Activated T-helper 17 cell treated with anti-CD3 and anti-CD28 coated beads, Interleukin-2, amount 50 U/mL, for 72 hours (primary cell): Measurements from ENCODE around the gene FLVCR2. TPM values are rescaled to one million over a fixed set of nuclear protein-coding genes. Genes with fewer than 3 reads are reported as not detected.

Experiments
- ATAC-seq: fragments of 150-1000 bp; cut with Tn5 transposase; replicated peaks from 2 replicates; pipeline ENCODE4 v1.10.0; 2021; ENCODE audit warnings: mild to moderate bottlenecking, moderate library complexity
- H3K27ac Mint-ChIP-seq: one replicate; pipeline ENCODE4 v1.8.0; 2022; ENCODE audit warnings: mixed read lengths
- H3K27me3 Mint-ChIP-seq: one replicate; pipeline ENCODE4 v1.8.0; 2022; ENCODE audit warnings: mixed read lengths
- H3K36me3 Mint-ChIP-seq: one replicate; pipeline ENCODE4 v1.8.0; 2022; ENCODE audit warnings: low read depth, mild to moderate bottlenecking, mixed read lengths
- H3K4me1 Mint-ChIP-seq: one replicate; pipeline ENCODE4 v1.8.0; 2022; ENCODE audit warnings: mixed read lengths
- H3K4me3 Mint-ChIP-seq: one replicate; pipeline ENCODE4 v1.8.0; 2022; ENCODE audit warnings: mild to moderate bottlenecking, mixed read lengths
- H3K9me3 Mint-ChIP-seq: one replicate; pipeline ENCODE4 v1.8.0; 2022; ENCODE audit warnings: mixed read lengths
- total RNA-seq, 2 donors: library from RNA; stranded (reverse); gene quantifications; one replicate each; pipeline ENCODE4 v1.2.3, GENCODE V29; 2022

FLVCR2 gene
- total RNA-seq, 2 donors from 2014 or later, result 8.5 to 18.5 TPM

- Mint-ChIP-seq H3K36me3 (peaks cover 38% of the 10 kb centered on the region), H3K27me3 (no peaks in the 10 kb centered on the region), H3K4me3 (peak overlapping the region; percentile 80), H3K4me1 (peaks cover 69% of the 10 kb centered on the region), H3K27ac (peak overlapping the region; percentile 98), H3K9me3 (no peaks in the 10 kb centered on the region)
- ATAC-seq, result no peak
Observed at GRCh38 chr14:75565056-75565455, 13.4 kb upstream of the FLVCR2 start.

- Mint-ChIP-seq H3K4me3 (peak overlapping the region; percentile 80), H3K4me1 (peaks cover 62% of the 10 kb centered on the region), H3K9me3 (no peaks in the 10 kb centered on the region), H3K27me3 (no peaks in the 10 kb centered on the region), H3K27ac (peak overlapping the region; percentile 98), H3K36me3 (peaks cover 49% of the 10 kb centered on the region)
- ATAC-seq, result peak; percentile 75
Observed at GRCh38 chr14:75566321-75566720, 12.1 kb upstream of the FLVCR2 start.

GRCh38 chr14:75566752-75567151 is 11.7 kb upstream of the FLVCR2 start:
- no peak for ATAC-seq
- Mint-ChIP-seq H3K27ac (peak overlapping the region; percentile 98), H3K4me3 (peak overlapping the region; percentile 80), H3K4me1 (peaks cover 61% of the 10 kb centered on the region), H3K27me3 (no peaks in the 10 kb centered on the region), H3K36me3 (peaks cover 51% of the 10 kb centered on the region), H3K9me3 (no peaks in the 10 kb centered on the region)

- Mint-ChIP-seq H3K27ac (peak overlapping the region; percentile 98), H3K4me1 (peaks cover 57% of the 10 kb centered on the region), H3K36me3 (peaks cover 52% of the 10 kb centered on the region), H3K9me3 (no peaks in the 10 kb centered on the region), H3K4me3 (peak overlapping the region; percentile 80), H3K27me3 (no peaks in the 10 kb centered on the region)
- peak; percentile 7 for ATAC-seq
Observed at GRCh38 chr14:75568140-75568539, 10.3 kb upstream of the FLVCR2 start.

- no peaks in the 10 kb centered on the region for H3K27me3 Mint-ChIP-seq
- ATAC-seq, result peak; percentile 51
- peak overlapping the region; percentile 98 for H3K27ac Mint-ChIP-seq
- H3K36me3 Mint-ChIP-seq, result peaks cover 57% of the 10 kb centered on the region
- H3K9me3 Mint-ChIP-seq, result no peaks in the 10 kb centered on the region
- H3K4me3 Mint-ChIP-seq, result peak overlapping the region; percentile 80
- peaks cover 57% of the 10 kb centered on the region for H3K4me1 Mint-ChIP-seq
Observed at GRCh38 chr14:75568791-75569190, 9.6 kb upstream of the FLVCR2 start.

GRCh38 chr14:75570797-75571196 is 7.6 kb upstream of the FLVCR2 start:
- Mint-ChIP-seq H3K27me3 (no peaks in the 10 kb centered on the region), H3K36me3 (peaks cover 57% of the 10 kb centered on the region), H3K9me3 (no peaks in the 10 kb centered on the region), H3K27ac (peak overlapping the region; percentile 98), H3K4me3 (peak overlapping the region; percentile 80), H3K4me1 (peaks cover 45% of the 10 kb centered on the region)
- peak; percentile 22 for ATAC-seq

- no peaks in the 10 kb centered on the region for H3K9me3 Mint-ChIP-seq
- no peak for ATAC-seq
- peak overlapping the region; percentile 80 for H3K4me3 Mint-ChIP-seq
- peaks cover 45% of the 10 kb centered on the region for H3K36me3 Mint-ChIP-seq
- no peaks in the 10 kb centered on the region for H3K27me3 Mint-ChIP-seq
- peaks cover 34% of the 10 kb centered on the region for H3K4me1 Mint-ChIP-seq
- peak overlapping the region; percentile 98 for H3K27ac Mint-ChIP-seq
Observed at GRCh38 chr14:75572104-75572503, 6.3 kb upstream of the FLVCR2 start.

GRCh38 chr14:75577090-75577489 is 1.3 kb upstream of the FLVCR2 start:
- peaks cover 25% of the 10 kb centered on the region for H3K36me3 Mint-ChIP-seq
- H3K27me3 Mint-ChIP-seq, result no peaks in the 10 kb centered on the region
- peaks cover 12% of the 10 kb centered on the region for H3K4me1 Mint-ChIP-seq
- H3K4me3 Mint-ChIP-seq, result no peak overlapping the region
- H3K27ac Mint-ChIP-seq, result peak overlapping the region; percentile 86
- no peak for ATAC-seq
- H3K9me3 Mint-ChIP-seq, result no peaks in the 10 kb centered on the region

- no peaks in the 10 kb centered on the region for H3K9me3 Mint-ChIP-seq
- H3K36me3 Mint-ChIP-seq, result peaks cover 19% of the 10 kb centered on the region
- peak overlapping the region; percentile 86 for H3K27ac Mint-ChIP-seq
- peak; percentile 91 for ATAC-seq
- no peak overlapping the region for H3K4me3 Mint-ChIP-seq
- peaks cover 10% of the 10 kb centered on the region for H3K4me1 Mint-ChIP-seq
- H3K27me3 Mint-ChIP-seq, result no peaks in the 10 kb centered on the region
Observed at GRCh38 chr14:75577729-75578101, 705 bp upstream of the FLVCR2 start.

GRCh38 chr14:75578786-75579337 is 442 bp downstream of the FLVCR2 start:
- H3K27ac Mint-ChIP-seq, result no peak overlapping the region

GRCh38 chr14:75579338-75579864 is 981 bp downstream of the FLVCR2 start:
- ATAC-seq, result no peak
- H3K27me3 Mint-ChIP-seq, result no peaks in the 10 kb centered on the region
- H3K4me3 Mint-ChIP-seq, result no peak overlapping the region
- peaks cover 15% of the 10 kb centered on the region for H3K36me3 Mint-ChIP-seq
- H3K27ac Mint-ChIP-seq, result peak overlapping the region; percentile 21
- H3K9me3 Mint-ChIP-seq, result no peaks in the 10 kb centered on the region
- peaks cover 10% of the 10 kb centered on the region for H3K4me1 Mint-ChIP-seq

More at GRCh38 chr14:75578786-75579337, 442 bp downstream of the FLVCR2 start:
- Mint-ChIP-seq H3K4me3 (no peak overlapping the region), H3K27me3 (no peaks in the 10 kb centered on the region), H3K36me3 (peaks cover 15% of the 10 kb centered on the region), H3K9me3 (no peaks in the 10 kb centered on the region), H3K4me1 (peaks cover 10% of the 10 kb centered on the region)
- ATAC-seq, result peak; percentile 17

- H3K9me3 Mint-ChIP-seq, result no peaks in the 10 kb centered on the region
- peaks cover 10% of the 10 kb centered on the region for H3K4me1 Mint-ChIP-seq
- H3K36me3 Mint-ChIP-seq, result peaks cover 15% of the 10 kb centered on the region
- no peak overlapping the region for H3K4me3 Mint-ChIP-seq
- no peak for ATAC-seq
- H3K27me3 Mint-ChIP-seq, result no peaks in the 10 kb centered on the region
- H3K27ac Mint-ChIP-seq, result peak overlapping the region; percentile 21
Observed at GRCh38 chr14:75579882-75580281, 1.5 kb downstream of the FLVCR2 start.

GRCh38 chr14:75587388-75587787 is 9.0 kb downstream of the FLVCR2 start:
- Mint-ChIP-seq H3K27ac (no peak overlapping the region), H3K4me1 (no peaks in the 10 kb centered on the region), H3K27me3 (no peaks in the 10 kb centered on the region), H3K36me3 (no peaks in the 10 kb centered on the region), H3K9me3 (no peaks in the 10 kb centered on the region), H3K4me3 (no peak overlapping the region)
- ATAC-seq, result no peak

- no peaks in the 10 kb centered on the region for H3K27me3 Mint-ChIP-seq
- peaks cover 5% of the 10 kb centered on the region for H3K4me1 Mint-ChIP-seq
- H3K36me3 Mint-ChIP-seq, result peaks cover 5% of the 10 kb centered on the region
- H3K9me3 Mint-ChIP-seq, result no peaks in the 10 kb centered on the region
- no peak for ATAC-seq
- H3K4me3 Mint-ChIP-seq, result no peak overlapping the region
- H3K27ac Mint-ChIP-seq, result no peak overlapping the region
Observed at GRCh38 chr14:75589931-75590330, 11.5 kb downstream of the FLVCR2 start.

- Mint-ChIP-seq H3K4me3 (no peak overlapping the region), H3K27ac (no peak overlapping the region), H3K4me1 (peaks cover 5% of the 10 kb centered on the region), H3K36me3 (peaks cover 5% of the 10 kb centered on the region), H3K27me3 (no peaks in the 10 kb centered on the region), H3K9me3 (no peaks in the 10 kb centered on the region)
- no peak for ATAC-seq
Observed at GRCh38 chr14:75591331-75591946, 13.0 kb downstream of the FLVCR2 start.
